D721Med (cell line): ENCODE results near the gene RER1.

Experiments used
- DNase-seq: peaks from one replicate; pipeline ENCODE4 v3.0.0; 2011; ENCODE audit warnings: low spot score; ENCODE audit not compliant: insufficient read length
- FAIRE-seq: peaks from 2 replicates; lab custom pipeline; 2011; peaks lifted over from hg19 to GRCh38; lab: Jason Lieb, UNC
- TF ChIP-seq, protein P1 (sequence below): IDR thresholded peaks from 2 replicates; pipeline ENCODE4 v1.5.1; 2012; ENCODE audit warnings: mild to moderate bottlenecking, control low read depth; ENCODE audit not compliant: insufficient read depth; ENCODE audit errors: missing control alignments

RER1 gene

DNA sequence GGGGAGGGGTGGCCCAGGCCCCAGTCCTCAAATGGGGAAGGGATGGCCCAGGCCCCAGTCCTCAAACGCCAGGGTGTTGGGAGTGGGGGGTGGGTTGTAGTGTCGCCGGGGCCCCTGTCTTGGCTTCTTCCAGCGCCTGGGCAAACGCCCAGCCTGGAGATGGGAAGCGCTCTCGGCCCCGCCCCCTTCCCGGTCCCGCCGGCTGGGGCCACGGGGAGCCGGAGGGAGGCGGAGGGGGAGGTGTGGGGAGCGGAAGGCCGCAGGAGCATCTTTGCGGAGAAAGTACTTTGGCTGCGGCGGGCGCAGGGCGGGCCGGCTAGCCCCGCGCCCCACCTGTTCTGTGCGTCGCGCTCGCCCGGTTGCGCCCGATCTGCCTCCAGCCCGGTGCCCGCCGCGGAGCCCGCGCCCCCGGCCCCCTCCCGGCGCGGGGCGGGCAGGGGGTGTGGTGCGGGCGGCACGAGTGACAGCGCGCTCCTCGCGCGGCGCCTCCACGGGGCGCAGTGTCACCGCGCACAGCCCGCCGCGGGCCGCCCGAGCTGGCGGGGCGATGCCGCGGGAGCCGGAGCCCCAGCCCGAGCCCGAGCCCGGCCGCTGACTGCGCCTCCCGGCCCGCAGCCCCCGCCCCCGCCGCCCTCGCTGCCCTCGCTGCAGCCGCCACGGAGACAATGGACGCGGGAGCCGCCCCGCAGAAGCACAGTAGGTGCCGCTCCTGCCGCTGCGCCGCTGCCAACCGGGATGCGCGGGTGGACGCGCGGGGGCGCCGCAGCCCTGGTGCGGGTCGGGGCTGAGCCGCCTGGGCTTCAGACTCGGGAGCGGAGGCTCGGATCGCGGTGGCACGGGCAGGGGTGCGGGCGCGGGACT lies 51.9 kb downstream of the RER1 start:
- TF ChIP-seq, protein P1, sequence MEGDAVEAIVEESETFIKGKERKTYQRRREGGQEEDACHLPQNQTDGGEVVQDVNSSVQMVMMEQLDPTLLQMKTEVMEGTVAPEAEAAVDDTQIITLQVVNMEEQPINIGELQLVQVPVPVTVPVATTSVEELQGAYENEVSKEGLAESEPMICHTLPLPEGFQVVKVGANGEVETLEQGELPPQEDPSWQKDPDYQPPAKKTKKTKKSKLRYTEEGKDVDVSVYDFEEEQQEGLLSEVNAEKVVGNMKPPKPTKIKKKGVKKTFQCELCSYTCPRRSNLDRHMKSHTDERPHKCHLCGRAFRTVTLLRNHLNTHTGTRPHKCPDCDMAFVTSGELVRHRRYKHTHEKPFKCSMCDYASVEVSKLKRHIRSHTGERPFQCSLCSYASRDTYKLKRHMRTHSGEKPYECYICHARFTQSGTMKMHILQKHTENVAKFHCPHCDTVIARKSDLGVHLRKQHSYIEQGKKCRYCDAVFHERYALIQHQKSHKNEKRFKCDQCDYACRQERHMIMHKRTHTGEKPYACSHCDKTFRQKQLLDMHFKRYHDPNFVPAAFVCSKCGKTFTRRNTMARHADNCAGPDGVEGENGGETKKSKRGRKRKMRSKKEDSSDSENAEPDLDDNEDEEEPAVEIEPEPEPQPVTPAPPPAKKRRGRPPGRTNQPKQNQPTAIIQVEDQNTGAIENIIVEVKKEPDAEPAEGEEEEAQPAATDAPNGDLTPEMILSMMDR, result peak; percentile 73

DNA sequence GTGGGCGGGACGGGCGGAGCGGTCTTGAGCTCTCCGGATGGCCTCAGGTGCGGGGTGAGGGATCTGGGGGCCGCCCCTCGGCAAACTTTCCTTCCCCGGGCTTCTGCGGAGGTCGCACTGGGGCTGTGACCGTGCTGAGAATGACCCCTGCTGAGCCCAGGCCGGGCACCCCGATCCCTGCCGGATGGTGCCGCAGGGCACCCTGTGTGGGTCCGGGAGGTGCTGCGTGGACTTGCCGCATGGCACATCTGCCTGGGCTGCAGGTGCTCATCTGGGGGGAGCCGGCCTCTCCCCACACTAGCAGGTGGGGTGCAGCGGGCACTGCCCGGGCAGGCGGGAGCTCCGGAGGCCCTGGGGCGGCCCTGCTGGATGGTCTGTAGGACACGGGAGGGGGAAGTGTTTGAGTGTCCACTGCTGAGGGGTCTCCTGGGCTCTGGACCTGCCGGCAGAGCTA lies 52.5 kb downstream of the RER1 start:
- no peak for FAIRE-seq
- no peak for DNase-seq
- TF ChIP-seq, protein P1, result no peak

More for the DNA sequence above, 51.9 kb downstream of the RER1 start:
- no peak for FAIRE-seq
- DNase-seq, result no peak

DNA sequence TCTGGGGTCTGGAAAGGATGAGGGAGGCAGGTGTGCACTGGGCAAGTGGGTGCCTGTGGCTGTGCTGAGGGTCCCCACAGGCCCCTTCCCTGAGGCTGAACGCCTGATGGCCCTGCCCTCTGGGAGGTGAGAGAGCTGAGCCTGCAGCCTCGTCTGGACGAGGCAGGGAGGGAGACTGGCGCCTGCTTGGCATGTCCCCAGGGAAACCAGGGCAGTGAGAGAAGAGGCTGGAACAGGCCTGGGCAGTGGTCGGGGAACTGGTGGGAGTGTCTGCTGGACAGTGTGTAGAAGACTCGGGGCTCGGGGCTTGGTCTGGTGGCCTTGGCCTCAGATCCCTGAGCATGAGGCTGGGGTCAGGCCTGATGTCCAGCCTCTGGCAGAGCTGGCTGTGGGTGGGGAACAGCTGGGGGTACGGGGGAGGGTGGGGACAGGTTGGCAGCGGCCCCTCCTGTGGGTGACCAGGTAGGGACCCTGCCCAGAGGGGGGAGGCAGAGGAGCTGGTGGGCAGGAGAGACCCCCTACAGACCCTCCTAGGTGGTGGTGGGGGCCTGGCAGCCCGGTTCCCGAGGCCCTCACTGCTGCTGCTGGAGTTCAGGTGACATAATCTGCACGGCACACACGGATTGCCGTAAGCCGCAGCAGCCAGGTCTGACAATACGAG lies 53.7 kb downstream of the RER1 start:
- TF ChIP-seq, protein P1, result no peak
- FAIRE-seq (no peak), DNase-seq (no peak)

DNA sequence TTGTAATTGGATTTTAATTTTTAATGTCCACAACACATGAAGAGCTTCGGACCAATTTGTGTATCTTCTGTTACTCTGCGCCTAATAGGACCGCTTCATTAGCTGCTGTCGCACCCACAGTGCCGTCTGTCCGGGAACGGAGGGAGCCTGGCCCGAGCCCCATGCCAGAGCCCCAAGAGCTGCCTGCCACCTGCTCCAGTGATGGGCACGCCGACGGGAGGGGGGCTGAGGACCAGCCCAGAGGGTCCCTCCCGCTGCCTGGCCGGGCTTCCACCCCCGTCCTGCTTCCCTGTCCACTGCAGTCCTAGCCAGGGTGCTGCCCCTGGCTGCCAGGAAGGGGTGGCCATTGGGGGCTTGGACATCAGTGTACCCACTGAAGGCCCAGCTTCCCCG lies 54.2 kb downstream of the RER1 start:
- DNase-seq (no peak), FAIRE-seq (no peak)
- TF ChIP-seq, protein P1, result no peak

DNA sequence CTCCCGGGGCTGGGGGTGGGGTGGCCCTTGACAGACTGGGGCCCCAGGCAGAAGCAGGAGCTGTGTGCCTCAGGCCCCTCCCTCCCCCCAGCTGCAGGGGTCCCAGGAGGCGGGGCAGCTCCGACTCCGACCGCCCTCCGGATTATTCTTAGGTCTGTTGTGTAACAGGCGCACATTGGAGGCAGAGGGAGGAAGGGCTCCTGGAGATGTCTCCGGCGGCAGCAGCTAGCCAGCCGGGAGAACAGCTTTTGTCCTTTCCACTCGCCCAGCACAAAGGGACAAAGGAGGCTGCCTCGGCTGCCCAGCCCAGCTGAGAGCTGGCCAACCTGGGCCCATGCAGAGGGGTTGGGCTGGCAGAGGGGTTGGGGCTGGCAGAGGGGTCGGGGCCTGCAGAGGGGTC lies 54.8 kb downstream of the RER1 start:
- FAIRE-seq (no peak), DNase-seq (no peak)
- TF ChIP-seq, protein P1, result no peak

DNA sequence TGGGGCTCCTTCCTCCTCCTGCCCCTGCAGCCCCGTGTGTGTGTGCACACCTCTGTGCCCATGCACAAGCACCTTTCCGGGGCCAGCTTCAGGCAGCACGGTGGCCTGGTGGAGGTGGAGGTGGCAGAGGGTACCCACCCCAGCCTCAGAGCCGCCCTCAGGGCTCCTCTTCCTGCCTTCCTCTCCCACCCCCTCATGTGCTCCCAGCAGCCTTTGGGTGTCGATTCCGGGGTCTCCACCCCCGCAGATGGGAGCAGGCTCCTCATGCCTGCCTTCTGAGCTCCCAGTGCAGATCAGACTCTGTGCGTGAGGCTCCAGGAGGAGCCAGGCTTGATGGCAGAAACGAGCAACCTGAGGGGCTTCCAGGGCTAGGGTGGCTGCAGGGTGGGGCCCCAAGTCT lies 55.2 kb downstream of the RER1 start:
- FAIRE-seq, result no peak
- TF ChIP-seq, protein P1, result no peak
- no peak for DNase-seq
